WTC11 (cell line): ENCODE results near the gene PFKM. TPM values are rescaled to one million over a fixed set of nuclear protein-coding genes. Genes with fewer than 3 reads are reported as not detected.

Experiments
- ATAC-seq: fragments of 200-7000 bp; cut with Tn5 transposase; 2 replicates; pipeline ENCODE4 v1.10.0; 2021; ENCODE audit warnings: mild to moderate bottlenecking, moderate library complexity
- CTCF ChIA-PET: fragments of 300-600 bp; sonication (Branson Sonifier 250); formaldehyde crosslinking; loops from one replicate; lab custom pipeline; 2021; ENCODE audit warnings: antibody characterized with exemption; lab: Charles Lee
- POLR2A ChIA-PET: fragments of 350-600 bp; sonication (Branson Sonifier 250); formaldehyde crosslinking; loops from one replicate; lab custom pipeline; 2021; ENCODE audit warnings: antibody characterized with exemption; lab: Charles Lee
- DNase-seq: peaks from one replicate; pipeline ENCODE4 v3.0.0; 2021; ENCODE audit warnings: low spot score
- H3K27ac Mint-ChIP-seq: 2 replicates; pipeline ENCODE4 v1.8.0; 2021; ENCODE audit warnings: mixed read lengths
- H3K27me3 Mint-ChIP-seq: 2 replicates; pipeline ENCODE4 v1.8.0; 2021; ENCODE audit warnings: low read depth, mild to moderate bottlenecking, moderate library complexity, mixed read lengths
- H3K36me3 Mint-ChIP-seq: 2 replicates; pipeline ENCODE4 v1.8.0; 2021; ENCODE audit warnings: mixed read lengths
- H3K4me1 Mint-ChIP-seq: 2 replicates; pipeline ENCODE4 v1.8.0; 2022; ENCODE audit warnings: mixed read lengths
- H3K4me3 Mint-ChIP-seq: 2 replicates; pipeline ENCODE4 v1.8.0; 2021; ENCODE audit warnings: mild to moderate bottlenecking, moderate library complexity, mixed read lengths
- H3K9me3 Mint-ChIP-seq: 2 replicates; pipeline ENCODE4 v1.8.0; 2021; ENCODE audit warnings: mixed read lengths
- AR ChIP-seq: fragments of 250-450 bp; sonication (Bioruptor Pico); IDR thresholded peaks from 2 replicates; pipeline ENCODE4 v1.9.0; 2021; ENCODE audit warnings: mild to moderate bottlenecking
- ATF3 ChIP-seq: sonication (generic); formaldehyde crosslinking; conservative IDR thresholded peaks from 2 replicates; pipeline ENCODE4 v1.8.1; 2022; ENCODE audit warnings: mild to moderate bottlenecking, missing genetic modification reagents
- CBFB ChIP-seq: sonication (generic); formaldehyde crosslinking; IDR thresholded peaks from 2 replicates; pipeline ENCODE4 v1.8.1; 2022; ENCODE audit warnings: mild to moderate bottlenecking, low read depth, missing genetic modification reagents
- EMX1 ChIP-seq: fragments of 250-450 bp; sonication (Bioruptor Pico); IDR thresholded peaks from 2 replicates; pipeline ENCODE4 v1.8.0; 2021; ENCODE audit warnings: mild to moderate bottlenecking
- ETV6 ChIP-seq: sonication (generic); formaldehyde crosslinking; IDR thresholded peaks from 2 replicates; pipeline ENCODE4 v1.8.1; 2022; ENCODE audit warnings: mild to moderate bottlenecking, missing genetic modification reagents
- FOXK1 ChIP-seq: sonication (generic); formaldehyde crosslinking; IDR thresholded peaks from 2 replicates; pipeline ENCODE4 v1.8.0; 2022; ENCODE audit warnings: mild to moderate bottlenecking, moderate library complexity, missing genetic modification reagents
- FOXP1 ChIP-seq: sonication (generic); formaldehyde crosslinking; IDR thresholded peaks from 2 replicates; pipeline ENCODE4 v1.8.0; 2022; ENCODE audit warnings: missing genetic modification reagents, mild to moderate bottlenecking, moderate library complexity, borderline replicate concordance
- GABPB1 ChIP-seq: sonication (generic); formaldehyde crosslinking; IDR thresholded peaks from 2 replicates; pipeline ENCODE4 v1.8.1; 2023; ENCODE audit warnings: mild to moderate bottlenecking, missing genetic modification reagents
- GRHL2 ChIP-seq: fragments of 250-450 bp; sonication (Bioruptor Pico); IDR thresholded peaks from 2 replicates; pipeline ENCODE4 v1.8.0; 2022; ENCODE audit warnings: mild to moderate bottlenecking, moderate library complexity; ENCODE audit not compliant: insufficient replicate concordance, severe bottlenecking
- HMGA2 ChIP-seq: fragments of 250-450 bp; sonication (Bioruptor Pico); IDR thresholded peaks from 2 replicates; pipeline ENCODE4 v1.4.0; 2021; ENCODE audit warnings: mild to moderate bottlenecking, moderate library complexity
- HMGXB4 ChIP-seq: sonication (generic); formaldehyde crosslinking; IDR thresholded peaks from 2 replicates; pipeline ENCODE4 v1.8.1; 2023; ENCODE audit warnings: mild to moderate bottlenecking, moderate library complexity, missing genetic modification reagents
- IRF2 ChIP-seq: sonication (generic); formaldehyde crosslinking; IDR thresholded peaks from 2 replicates; pipeline ENCODE4 v1.8.0; 2022; ENCODE audit warnings: low read depth, missing genetic modification reagents, borderline replicate concordance
- OVOL2 ChIP-seq: fragments of 250-450 bp; sonication (Bioruptor Pico); IDR thresholded peaks from 2 replicates; pipeline ENCODE4 v1.9.0; 2021; ENCODE audit warnings: mild to moderate bottlenecking, borderline replicate concordance
- PRDM15 ChIP-seq: sonication (generic); formaldehyde crosslinking; IDR thresholded peaks from 2 replicates; pipeline ENCODE4 v1.8.0; 2022; ENCODE audit warnings: missing genetic modification reagents
- SP1 ChIP-seq: sonication (generic); formaldehyde crosslinking; conservative IDR thresholded peaks from 2 replicates; pipeline ENCODE4 v1.8.1; 2022; ENCODE audit warnings: missing genetic modification reagents
- ZNF512 ChIP-seq: sonication (generic); formaldehyde crosslinking; IDR thresholded peaks from 2 replicates; pipeline ENCODE4 v1.8.1; 2022; ENCODE audit warnings: missing genetic modification reagents, borderline replicate concordance
- ZNF532 ChIP-seq: fragments of 250-450 bp; sonication (Bioruptor Pico); IDR thresholded peaks from 2 replicates; pipeline ENCODE4 v1.9.0; 2021; ENCODE audit warnings: mild to moderate bottlenecking, borderline replicate concordance
- total RNA-seq: library from RNA; stranded (reverse); gene quantifications from 3 replicates; pipeline ENCODE4 v1.2.3, GENCODE V29; 2021

PFKM gene
- total RNA-seq, 1 experiment from 2014 or later: 99.3 TPM

- ChIA-PET CTCF (interaction anchor here (0.7 kb wide), 1 partner anchor 23 kb away, joined by 7 read pairs; no protein-coding TSS in a partner anchor), POLR2A (no interaction called here)
- H3K9me3 Mint-ChIP-seq: no peaks in the 10 kb centered on the region
- no peaks in the 10 kb centered on the region for H3K4me1 Mint-ChIP-seq
- no peaks in the 10 kb centered on the region for H3K27me3 Mint-ChIP-seq
- H3K27ac Mint-ChIP-seq: no peak overlapping the region
- no peak overlapping the region for H3K4me3 Mint-ChIP-seq
- TF ChIP-seq OVOL2 (CRISPR knock-in tag): no peak
- TF ChIP-seq CBFB (CRISPR knock-in tag): no peak
- TF ChIP-seq ATF3: no peak
- ATAC-seq: no peak
- DNase-seq: no peak
- peaks cover 59% of the 10 kb centered on the region for H3K36me3 Mint-ChIP-seq
These were observed 9.6 kb downstream of the PFKM start for GRCh38 chr12:48128800-48129199.

GRCh38 chr12:48129376-48129775 lies 10.2 kb downstream of the PFKM start:
- POLR2A ChIA-PET: no interaction called here
- CTCF ChIA-PET: no interaction called here
- DNase-seq: no peak
- H3K4me3 Mint-ChIP-seq: no peak overlapping the region
- TF ChIP-seq EMX1 (CRISPR knock-in tag): no peak
- no peak for ATAC-seq
- H3K36me3 Mint-ChIP-seq: peaks cover 62% of the 10 kb centered on the region
- no peak overlapping the region for H3K27ac Mint-ChIP-seq
- H3K9me3 Mint-ChIP-seq: no peaks in the 10 kb centered on the region
- no peaks in the 10 kb centered on the region for H3K4me1 Mint-ChIP-seq
- H3K27me3 Mint-ChIP-seq: no peaks in the 10 kb centered on the region

- ChIA-PET POLR2A (no interaction called here), CTCF (no interaction called here)
- no peak overlapping the region for H3K4me3 Mint-ChIP-seq
- peaks cover 60% of the 10 kb centered on the region for H3K36me3 Mint-ChIP-seq
- ATAC-seq (no peak), DNase-seq (no peak)
- H3K4me1 Mint-ChIP-seq: no peaks in the 10 kb centered on the region
- H3K27me3 Mint-ChIP-seq: no peaks in the 10 kb centered on the region
- no peaks in the 10 kb centered on the region for H3K9me3 Mint-ChIP-seq
- no peak overlapping the region for H3K27ac Mint-ChIP-seq
- no peak for TF ChIP-seq AR (CRISPR knock-in tag)
- TF ChIP-seq FOXP1 (CRISPR knock-in tag): no peak
- TF ChIP-seq HMGA2: no peak
- no peak for TF ChIP-seq GABPB1 (CRISPR knock-in tag)
- no peak for TF ChIP-seq FOXK1 (CRISPR knock-in tag)
- no peak for TF ChIP-seq EMX1 (CRISPR knock-in tag)
- no peak for TF ChIP-seq HMGXB4 (CRISPR knock-in tag)
- no peak for TF ChIP-seq GRHL2 (CRISPR knock-in tag)
- TF ChIP-seq ZNF532 (CRISPR knock-in tag): no peak
- no peak for TF ChIP-seq IRF2 (CRISPR knock-in tag)
- TF ChIP-seq PRDM15 (CRISPR knock-in tag): no peak
- no peak for TF ChIP-seq ETV6 (CRISPR knock-in tag)
- no peak for TF ChIP-seq ZNF512 (CRISPR knock-in tag)
- no peak for TF ChIP-seq SP1 (CRISPR knock-in tag)
- no peak for TF ChIP-seq ATF3
These were observed 12.4 kb downstream of the PFKM start for GRCh38 chr12:48131517-48131916.
